ENCODE measurements around the gene MEGF10.

MEGF10 gene

DNA sequence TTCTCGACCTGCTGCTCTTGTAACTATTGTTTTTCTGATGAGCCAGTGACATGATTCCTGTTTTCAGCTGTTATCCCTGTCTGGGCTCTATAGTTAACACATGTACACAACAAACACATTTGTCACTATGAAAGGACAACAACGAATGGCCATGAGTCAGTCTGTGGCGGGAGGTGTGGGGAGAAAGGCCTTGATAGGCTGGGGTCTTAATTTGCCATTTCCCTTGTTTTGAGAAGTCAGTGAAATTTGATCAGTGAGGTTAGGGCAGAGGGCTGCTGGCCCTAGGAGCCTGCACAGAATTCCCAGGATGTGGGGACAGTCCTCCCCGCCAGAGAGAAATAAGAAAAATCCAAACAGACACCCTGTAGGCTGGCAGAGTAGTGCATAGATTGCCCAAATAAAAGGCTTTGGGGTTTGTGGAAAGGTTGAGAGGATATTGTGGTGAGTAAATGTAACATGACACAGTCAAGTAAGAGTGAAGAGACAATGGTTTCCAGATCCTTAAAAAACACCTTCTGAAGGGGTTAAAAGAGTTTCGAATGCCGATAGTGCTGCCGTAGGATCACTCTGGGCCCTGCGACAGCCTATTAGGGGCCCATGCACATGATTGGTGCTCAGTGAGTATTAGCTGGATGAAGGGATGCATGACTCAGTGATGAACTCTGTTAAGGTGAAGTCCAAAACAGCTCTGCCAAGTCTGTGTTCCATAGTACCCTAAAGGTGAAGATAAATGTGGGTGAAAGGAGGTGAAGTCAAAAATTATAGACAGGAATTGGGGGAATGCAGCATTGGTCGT is 115.9 kb downstream of the MEGF10 start:
- peak overlapping the region; percentile 65 for H3K27ac ChIP-seq
- TF ChIP-seq, protein P1, sequence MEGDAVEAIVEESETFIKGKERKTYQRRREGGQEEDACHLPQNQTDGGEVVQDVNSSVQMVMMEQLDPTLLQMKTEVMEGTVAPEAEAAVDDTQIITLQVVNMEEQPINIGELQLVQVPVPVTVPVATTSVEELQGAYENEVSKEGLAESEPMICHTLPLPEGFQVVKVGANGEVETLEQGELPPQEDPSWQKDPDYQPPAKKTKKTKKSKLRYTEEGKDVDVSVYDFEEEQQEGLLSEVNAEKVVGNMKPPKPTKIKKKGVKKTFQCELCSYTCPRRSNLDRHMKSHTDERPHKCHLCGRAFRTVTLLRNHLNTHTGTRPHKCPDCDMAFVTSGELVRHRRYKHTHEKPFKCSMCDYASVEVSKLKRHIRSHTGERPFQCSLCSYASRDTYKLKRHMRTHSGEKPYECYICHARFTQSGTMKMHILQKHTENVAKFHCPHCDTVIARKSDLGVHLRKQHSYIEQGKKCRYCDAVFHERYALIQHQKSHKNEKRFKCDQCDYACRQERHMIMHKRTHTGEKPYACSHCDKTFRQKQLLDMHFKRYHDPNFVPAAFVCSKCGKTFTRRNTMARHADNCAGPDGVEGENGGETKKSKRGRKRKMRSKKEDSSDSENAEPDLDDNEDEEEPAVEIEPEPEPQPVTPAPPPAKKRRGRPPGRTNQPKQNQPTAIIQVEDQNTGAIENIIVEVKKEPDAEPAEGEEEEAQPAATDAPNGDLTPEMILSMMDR (conservative IDR thresholded peaks at IDR 0.05) = no peak

DNA sequence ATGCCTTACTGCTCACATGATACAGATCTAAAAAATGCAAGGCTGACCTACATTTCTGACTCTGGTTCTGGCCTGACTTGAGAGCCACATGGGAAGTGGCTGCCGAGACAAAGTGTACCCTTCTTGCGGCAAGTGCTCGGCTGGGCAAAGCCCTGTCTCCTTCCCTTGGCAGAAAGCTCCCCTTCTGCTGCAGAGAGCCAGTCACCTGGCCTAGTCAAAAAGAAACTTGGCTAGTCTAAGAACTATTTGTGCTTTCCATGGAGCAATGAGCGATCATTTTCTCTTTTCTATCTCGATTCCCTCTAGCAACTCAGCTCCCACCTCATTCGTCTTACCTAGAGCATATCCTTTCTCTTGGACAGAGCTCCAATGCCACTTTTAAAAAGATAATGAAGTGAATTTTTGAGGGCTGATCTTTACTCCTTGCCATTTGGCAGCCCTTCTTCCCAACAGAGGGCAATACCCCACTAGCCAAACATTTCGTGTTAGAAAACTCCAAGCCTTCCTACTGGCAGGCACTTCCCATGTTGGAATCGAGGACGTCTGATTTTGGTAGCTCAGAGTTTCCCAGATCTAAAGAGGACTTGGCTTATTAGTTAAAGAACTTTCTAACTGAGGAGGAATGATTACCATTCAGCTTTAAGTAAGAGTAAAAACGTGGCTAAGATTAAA is 118.8 kb downstream of the MEGF10 start:
- TF ChIP-seq, protein P1 (conservative IDR thresholded peaks at IDR 0.05) = no peak
- peak overlapping the region; percentile 65 for H3K27ac ChIP-seq

DNA sequence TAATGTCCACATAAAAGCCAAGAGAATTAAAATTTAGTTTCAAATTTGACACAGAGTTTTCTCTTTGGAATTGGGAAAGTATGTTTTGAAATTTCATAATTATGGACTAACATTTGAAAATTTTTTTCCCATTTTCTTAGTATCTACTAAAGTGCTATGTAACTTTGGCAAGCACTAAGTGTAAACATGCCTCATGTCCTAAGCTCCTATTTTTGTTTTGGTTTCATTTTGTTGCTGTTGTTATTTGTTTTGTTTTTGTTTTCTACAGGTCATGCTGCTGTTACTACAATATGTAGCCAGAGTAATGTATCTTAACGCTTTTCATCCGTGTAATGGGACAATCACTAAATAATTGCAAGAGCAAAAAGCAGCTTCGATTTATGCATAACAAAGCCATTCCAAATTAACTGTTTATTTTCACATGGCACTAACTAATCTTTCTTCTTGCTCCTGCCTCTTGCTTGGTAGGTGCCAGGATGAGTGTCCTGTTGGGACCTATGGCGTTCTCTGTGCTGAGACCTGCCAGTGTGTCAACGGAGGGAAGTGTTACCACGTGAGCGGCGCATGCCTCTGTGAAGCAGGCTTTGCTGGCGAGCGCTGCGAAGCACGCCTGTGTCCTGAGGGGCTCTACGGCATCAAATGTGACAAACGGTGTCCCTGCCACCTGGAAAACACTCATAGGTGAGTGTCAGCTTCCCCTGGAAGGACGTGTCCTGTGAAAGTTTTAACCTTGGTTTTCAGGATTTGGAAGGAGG is 119.5 kb downstream of the MEGF10 start:
- no peak overlapping the region for H3K27ac ChIP-seq
- TF ChIP-seq, protein P1 (conservative IDR thresholded peaks at IDR 0.05) = no peak

DNA sequence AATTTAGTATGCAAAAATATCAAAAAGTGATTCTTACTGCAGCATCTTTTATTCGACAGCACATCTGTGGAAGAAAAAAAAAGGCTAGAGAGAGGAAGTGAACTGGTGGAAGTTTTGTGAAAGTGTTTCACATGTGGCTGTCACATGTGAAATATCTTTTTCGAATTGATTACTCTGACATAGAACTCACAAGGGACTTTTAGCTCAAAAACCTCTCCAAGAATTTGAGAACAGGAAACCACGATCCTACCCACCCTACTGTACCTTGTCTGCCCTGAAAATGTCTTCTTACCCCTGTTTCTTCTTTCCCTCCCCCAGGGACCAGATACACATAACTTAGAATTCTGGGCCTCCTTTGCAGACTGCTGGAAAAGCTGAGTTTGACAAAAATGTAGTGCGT is 120.4 kb downstream of the MEGF10 start:
- TF ChIP-seq, protein P1 (conservative IDR thresholded peaks at IDR 0.05) = no peak
- H3K27ac ChIP-seq = no peak overlapping the region

DNA sequence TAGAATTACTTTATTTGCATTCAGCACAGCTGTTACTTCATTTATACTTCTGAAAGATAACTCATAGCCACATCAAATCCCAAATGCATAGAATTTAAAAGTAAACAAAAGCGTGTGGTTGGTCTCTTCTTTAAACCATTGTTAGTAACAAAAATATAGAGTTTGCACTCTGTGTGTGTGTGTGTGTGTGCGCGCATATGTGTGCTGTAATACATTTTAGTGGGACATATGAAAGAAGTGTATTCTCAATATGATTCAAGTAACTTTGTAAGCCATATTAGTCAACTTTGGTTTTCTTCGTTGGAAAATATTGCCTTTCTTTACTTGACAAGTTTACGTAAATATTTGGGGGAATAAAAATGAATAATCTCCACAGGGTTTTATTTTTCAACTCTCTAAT is 120.8 kb downstream of the MEGF10 start:
- no peak overlapping the region for H3K27ac ChIP-seq
- TF ChIP-seq, protein P1 (conservative IDR thresholded peaks at IDR 0.05) = no peak

DNA sequence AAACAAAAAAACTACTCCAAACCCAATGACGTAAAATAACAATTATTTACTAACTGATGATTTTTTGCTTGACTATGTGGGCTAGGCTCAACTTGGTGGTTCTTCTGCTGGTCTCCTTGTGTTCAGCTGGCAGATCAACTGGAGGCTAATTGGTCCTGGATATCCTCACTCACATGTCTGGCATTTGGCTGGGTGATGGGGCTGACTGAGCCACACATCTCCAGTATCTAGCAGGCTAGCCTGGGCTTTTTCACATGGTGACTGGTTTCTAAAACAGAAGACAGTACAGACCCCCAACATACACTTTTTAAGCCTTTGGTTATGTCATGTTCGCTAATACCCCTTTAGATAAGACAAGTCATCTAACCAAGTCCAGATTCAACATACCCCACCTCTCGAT is 122.1 kb downstream of the MEGF10 start:
- no peak overlapping the region for H3K27ac ChIP-seq
- TF ChIP-seq, protein P1 (conservative IDR thresholded peaks at IDR 0.05) = no peak

DNA sequence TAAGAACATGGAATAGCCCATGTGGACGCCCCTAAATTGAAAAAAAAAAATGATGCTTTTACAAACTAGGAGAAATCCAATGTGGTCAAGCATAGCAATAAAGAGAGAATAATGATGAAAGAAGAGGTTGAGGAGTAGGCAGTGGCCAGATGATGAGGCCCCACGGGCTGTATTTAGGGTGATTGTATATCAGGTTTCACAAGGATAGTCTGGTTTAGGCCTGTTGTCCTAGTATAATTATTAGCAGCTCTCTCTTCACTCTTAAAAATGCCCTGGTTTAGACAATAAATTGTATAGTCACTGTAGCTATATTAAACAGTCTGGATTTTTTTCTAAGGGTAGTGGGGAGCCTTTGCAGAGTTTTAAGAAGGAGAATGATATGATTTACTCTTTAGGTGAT is 124.4 kb downstream of the MEGF10 start:
- H3K27ac ChIP-seq = no peak overlapping the region
- TF ChIP-seq, protein P1 (conservative IDR thresholded peaks at IDR 0.05) = no peak
